IMR-90 (cell line): Measurements from ENCODE around the gene TSNAXIP1. TPM values are rescaled to one million over a fixed set of nuclear protein-coding genes. Genes with fewer than 3 reads are reported as not detected.

Source experiments
- ATAC-seq: fragments of 200-7000 bp; cut with Tn5 transposase; 2 replicates; pipeline ENCODE4 v1.9.1; 2020; ENCODE audit warnings: low read depth, mild to moderate bottlenecking, moderate library complexity
- BruUV-seq: library from RNA; stranded (reverse); fragments of 400-500 nt; replicated peaks from 2 replicates; lab custom pipeline; 2021; lab: Mats Ljungman, UMichigan
- CTCF ChIA-PET: fragments of 300-600 bp; formaldehyde crosslinking; extraction: SDS; loops from one replicate; lab custom pipeline; 2021; ENCODE audit warnings: antibody characterized with exemption; lab: Yijun Ruan, JAX
- POLR2A ChIA-PET: fragments of 300-600 bp; sonication (Branson Sonifier 250); formaldehyde crosslinking; loops from one replicate; lab custom pipeline; 2022; ENCODE audit warnings: antibody characterized with exemption; ENCODE audit not compliant: unreplicated experiment; lab: Charles Lee
- DNase-seq: peaks from one replicate; pipeline ENCODE4 v3.0.0; 2013
- H2AFZ ChIP-seq: replicated peaks from 2 replicates; pipeline ENCODE3; 2013; ENCODE audit warnings: low read length, mild to moderate bottlenecking; ENCODE audit not compliant: poor library complexity
- H2AK5ac ChIP-seq: 2 replicates; pipeline ENCODE4 v1.6.1; 2013; ENCODE audit warnings: low read depth, low read length, inconsistent platforms
- H2AK9ac ChIP-seq: replicated peaks from 2 replicates; pipeline ENCODE3; 2013; ENCODE audit warnings: mild to moderate bottlenecking, low read depth, low read length, moderate library complexity; ENCODE audit not compliant: poor library complexity
- H2BK120ac ChIP-seq: 2 replicates; pipeline ENCODE4 v1.6.1; 2013; ENCODE audit warnings: low read depth, low read length, inconsistent platforms
- H2BK15ac ChIP-seq: 3 replicates; pipeline ENCODE4 v1.6.1; 2013; ENCODE audit warnings: low read depth, low read length, inconsistent platforms
- H2BK20ac ChIP-seq: 2 replicates; pipeline ENCODE4 v1.6.1; 2013; ENCODE audit warnings: low read depth, mild to moderate bottlenecking, inconsistent platforms, low read length, moderate library complexity
- H2BK5ac ChIP-seq: 2 replicates; pipeline ENCODE4 v1.6.1; 2013; ENCODE audit warnings: mild to moderate bottlenecking, low read depth, low read length, inconsistent platforms; ENCODE audit not compliant: poor library complexity, severe bottlenecking
- H3K14ac ChIP-seq: replicated peaks from 2 replicates; pipeline ENCODE4 v1.6.1; 2013; ENCODE audit warnings: low read depth, low read length, inconsistent platforms
- H3K18ac ChIP-seq: 2 replicates; pipeline ENCODE4 v1.6.1; 2013; ENCODE audit warnings: low read depth, low read length, control low read depth
- H3K23ac ChIP-seq: 2 replicates; pipeline ENCODE4 v1.6.1; 2013; ENCODE audit warnings: low read depth, low read length, inconsistent platforms
- H3K27ac ChIP-seq: 2 replicates; pipeline ENCODE4 v1.5.1; 2013; ENCODE audit warnings: mild to moderate bottlenecking, control low read depth, low read length; ENCODE audit not compliant: insufficient read depth
- H3K27me3 ChIP-seq: 2 replicates; pipeline ENCODE4 v1.6.1; 2013; ENCODE audit warnings: low read length; ENCODE audit not compliant: control insufficient read depth, insufficient read depth
- H3K36me3 ChIP-seq: 2 replicates; pipeline ENCODE4 v1.6.1; 2013; ENCODE audit warnings: low read length, mixed read lengths; ENCODE audit not compliant: control insufficient read depth, insufficient read depth
- H3K4ac ChIP-seq: 2 replicates; pipeline ENCODE4 v1.6.1; 2013; ENCODE audit warnings: low read depth, low read length, inconsistent platforms
- H3K4me1 ChIP-seq: 2 replicates; pipeline ENCODE4 v1.6.1; 2013; ENCODE audit warnings: low read length, mixed read lengths; ENCODE audit not compliant: control insufficient read depth, insufficient read depth
- H3K4me2 ChIP-seq: 2 replicates; pipeline ENCODE4 v1.6.1; 2013; ENCODE audit warnings: low read depth, mild to moderate bottlenecking, control low read depth, low read length, moderate library complexity
- H3K4me3 ChIP-seq: 2 replicates; pipeline ENCODE4 v1.5.1; 2013; ENCODE audit warnings: low read depth, mild to moderate bottlenecking, control low read depth, low read length, moderate library complexity; ENCODE audit not compliant: insufficient read depth
- H3K56ac ChIP-seq: 2 replicates; pipeline ENCODE4 v1.6.1; 2013; ENCODE audit warnings: low read length, inconsistent platforms; ENCODE audit not compliant: insufficient read depth; ENCODE audit errors: extremely low read depth
- H3K79me1 ChIP-seq, 2 experiments: 2 replicates each; pipeline ENCODE4 v1.6.1; 2013; ENCODE audit warnings: low read length in 2 of 2, inconsistent platforms in 1 of 2, low read depth in 1 of 2
- H3K9ac ChIP-seq: 2 replicates; pipeline ENCODE4 v1.6.1; 2013; ENCODE audit warnings: low read depth, low read length, control low read depth
- H3K9me1 ChIP-seq: 2 replicates; pipeline ENCODE4 v1.6.1; 2013; ENCODE audit warnings: low read length, inconsistent platforms; ENCODE audit not compliant: insufficient read depth
- H3K9me3 ChIP-seq: 2 replicates; pipeline ENCODE4 v1.6.1; 2013; ENCODE audit warnings: low read length; ENCODE audit not compliant: control insufficient read depth, insufficient read depth
- H4K20me1 ChIP-seq: 2 replicates; pipeline ENCODE4 v1.6.1; 2013; ENCODE audit warnings: low read length, inconsistent platforms; ENCODE audit not compliant: insufficient read depth
- H4K5ac ChIP-seq: 2 replicates; pipeline ENCODE4 v1.6.1; 2013; ENCODE audit warnings: mild to moderate bottlenecking, low read depth, low read length, control low read depth
- H4K8ac ChIP-seq, 2 experiments: 2 replicates each; pipeline ENCODE4 v1.6.1; 2013; ENCODE audit warnings: low read depth in 2 of 2, low read length in 2 of 2, control low read depth in 1 of 2, inconsistent platforms in 1 of 2
- H4K91ac ChIP-seq: 2 replicates; pipeline ENCODE4 v1.6.1; 2013; ENCODE audit warnings: low read depth, low read length, inconsistent platforms; ENCODE audit not compliant: insufficient read depth
- NFE2L2 ChIP-seq: fragments of 150-350 bp; IDR thresholded peaks from 2 replicates; pipeline ENCODE4 v1.6.1; 2016; ENCODE audit warnings: low read depth, mild to moderate bottlenecking, low read length
- RCOR1 ChIP-seq: IDR thresholded peaks from 2 replicates; pipeline ENCODE4 v1.6.1; 2012; ENCODE audit warnings: mild to moderate bottlenecking, low read length, improper control_type of control experiment; ENCODE audit not compliant: insufficient replicate concordance
- WGBS, 2 experiments: methylation state at CpG; one replicate each; pipeline versions ENCODE4 v1.1.5 to v1.1.7; 2013; ENCODE audit warnings: missing lambda C conversion rate in 2 of 2; ENCODE audit not compliant: insufficient read length in 1 of 2; ENCODE audit errors: extremely low coverage in 2 of 2; 5-methylcytosine and 5-hydroxymethylcytosine counted together
- dilution Hi-C: fragments of 300-500 bp; cut with HindIII; formaldehyde crosslinking; loops from one replicate; pipeline ENCODE4 v1.14.3; 2018; ENCODE audit warnings: low sequenced_read_pairs; ENCODE audit not compliant: unreplicated experiment
- in situ Hi-C: fragments of 300-500 bp; cut with MboI; formaldehyde crosslinking; loops from 3 replicates; pipeline ENCODE4 v1.14.3; 2019; ENCODE audit warnings: low sequenced_read_pairs, inconsistent platforms, mixed read lengths
- intact Hi-C: fragments of 100-400 bp; cut with micrococcal nuclease; formaldehyde crosslinking; loops from 2 replicates; pipeline ENCODE4 v1.10.0; 2022
- polyA plus RNA-seq, 3 experiments: library from polyadenylated mRNA; depleted of rRNA; stranded (reverse); fragments of >200 nt; gene quantifications; 2 replicates each; pipeline ENCODE4 v1.2.3, GENCODE V29; 2012; ENCODE audit warnings: low replicate concordance in 1 of 3
- total RNA-seq: library from RNA; depleted of rRNA; stranded (reverse); fragments of >200 nt; gene quantifications from 2 replicates; pipeline ENCODE4 v1.2.3, GENCODE V29; 2012

Gene TSNAXIP1
- total and polyA plus RNA-seq, 2 of the 4 experiments (the other 2 are of a cell fraction) = 0.72 to 1.4 TPM

- H3K79me1 ChIP-seq = peaks cover 8 to 37% of the 10 kb centered on the region in 2 experiments; a peak in 3 of 4 replicates
- no peak overlapping the region for H2AK5ac ChIP-seq
- H2BK5ac ChIP-seq = no peak overlapping the region
- H3K9me1 ChIP-seq = peaks cover 9% of the 10 kb centered on the region; the same call in 1 of the 2 replicates
- H3K27ac ChIP-seq = no peak overlapping the region
- BruUV-seq = no TSS peak
- POLR2A ChIA-PET = no interaction called here
- no peak overlapping the region for H3K23ac ChIP-seq
- no peak overlapping the region for H3K4ac ChIP-seq
- DNase-seq (no peak), ATAC-seq (no peak)
- H2BK120ac ChIP-seq = no peak overlapping the region
- H4K20me1 ChIP-seq = peaks cover 14% of the 10 kb centered on the region
- no peak overlapping the region for H3K4me2 ChIP-seq
- H3K14ac ChIP-seq = no peak overlapping the region
- H3K4me1 ChIP-seq = no peaks in the 10 kb centered on the region
- no peak overlapping the region for H3K9ac ChIP-seq
- H2AFZ ChIP-seq = no peak overlapping the region
- no peak overlapping the region for H4K8ac ChIP-seq
- TF ChIP-seq NFE2L2 (no peak), RCOR1 (no peak)
- H2BK20ac ChIP-seq = no peak overlapping the region
- peaks cover 4% of the 10 kb centered on the region; the same call in 1 of the 2 replicates for H3K36me3 ChIP-seq
- H3K56ac ChIP-seq = no peak overlapping the region
- H3K4me3 ChIP-seq = no peak overlapping the region
- no peak overlapping the region for H2BK15ac ChIP-seq
- intact Hi-C loops = no loop called here
- CTCF ChIA-PET = no interaction called here
- H3K9me3 ChIP-seq = no peaks in the 10 kb centered on the region
- no peak overlapping the region for H4K91ac ChIP-seq
- H2AK9ac ChIP-seq = no peak overlapping the region
- H4K5ac ChIP-seq = no peak overlapping the region
- dilution Hi-C loops = no loop called here
- H3K18ac ChIP-seq = no peak overlapping the region
- H3K27me3 ChIP-seq = no peaks in the 10 kb centered on the region
- in situ Hi-C loops = no loop called here
- WGBS, 2 experiments = 95% methylated on average over 4 of the region's 7 CpGs; no CpG with 5 or more reads in 1 of the 2 experiments
Observed at GRCh38 chr16:67764158-67764667, 42.5 kb upstream of the TSNAXIP1 start.
